Mesothelial cell of epicardium (in vitro differentiated cells): ENCODE data around the gene SUN2. TPM values are rescaled to one million over a fixed set of nuclear protein-coding genes. Genes with fewer than 3 reads are reported as not detected.
A peak's percentile ranks its signal among the peaks of the same experiment; 100 is the strongest.

Experiments
- DNase-seq, 2 experiments: peaks; one replicate each; pipeline ENCODE4 v3.0.0; 2021; ENCODE audit warnings: low spot score in 2 of 2; ENCODE audit not compliant: unreplicated experiment in 2 of 2
- H3K27ac Mint-ChIP-seq: 2 replicates; pipeline ENCODE4 v1.8.0; 2021; ENCODE audit warnings: mixed read lengths
- H3K27me3 Mint-ChIP-seq: 2 replicates; pipeline ENCODE4 v1.8.0; 2021; ENCODE audit warnings: low read depth, mixed read lengths
- H3K36me3 Mint-ChIP-seq: 2 replicates; pipeline ENCODE4 v1.8.0; 2021; ENCODE audit warnings: mixed read lengths
- H3K4me1 Mint-ChIP-seq: 2 replicates; pipeline ENCODE4 v1.8.0; 2021; ENCODE audit warnings: mixed read lengths
- H3K4me3 Mint-ChIP-seq: 2 replicates; pipeline ENCODE4 v1.8.0; 2021; ENCODE audit warnings: mild to moderate bottlenecking, moderate library complexity, mixed read lengths
- H3K9me3 Mint-ChIP-seq: 2 replicates; pipeline ENCODE4 v1.8.0; 2021; ENCODE audit warnings: mixed read lengths
- CTCF ChIP-seq: fragments of 200-600 bp; sonication (generic); IDR thresholded peaks from one replicate; pipeline ENCODE4 v1.5.0; 2021; ENCODE audit warnings: antibody characterized with exemption; ENCODE audit not compliant: unreplicated experiment
- total RNA-seq: library from RNA; stranded (reverse); gene quantifications from 3 replicates; pipeline ENCODE4 v1.2.1, GENCODE V29; 2021

SUN2 gene
- total RNA-seq, 1 donor from 2014 or later, result 61.2 TPM

- H3K4me3 Mint-ChIP-seq, result peak overlapping the region; percentile 89
- no peak for TF ChIP-seq CTCF
- peaks cover 37% of the 10 kb centered on the region for H3K4me1 Mint-ChIP-seq
- no peaks in the 10 kb centered on the region for H3K9me3 Mint-ChIP-seq
- H3K27ac Mint-ChIP-seq, result peak overlapping the region; percentile 93
- peaks cover 6% of the 10 kb centered on the region for H3K36me3 Mint-ChIP-seq
- no peaks in the 10 kb centered on the region for H3K27me3 Mint-ChIP-seq
- DNase-seq, result peak; percentile 51 to 67
Observed at GRCh38 chr22:38706101-38706900, 49.5 kb downstream of the SUN2 start.

GRCh38 chr22:38705235-38706100, 50.3 kb downstream of the SUN2 start, which contains the start of gene GTPBP1:
Gene GTPBP1 (plus strand): TSS chr22:38705944. CDS start chr22:38705956, 12 bp downstream.
- Mint-ChIP-seq H3K27me3 (no peaks in the 10 kb centered on the region), H3K36me3 (peaks cover 2% of the 10 kb centered on the region), H3K27ac (peak within 1 kb of the TSS; percentile 99), H3K4me3 (peak within 1 kb of the TSS; percentile 89), H3K9me3 (no peaks in the 10 kb centered on the region), H3K4me1 (peaks cover 38% of the 10 kb centered on the region)
- DNase-seq, result peak; percentile 95 to 96
- TF ChIP-seq CTCF, result no peak

GRCh38 chr22:38704654-38705234, 51.1 kb downstream of the SUN2 start:
- TF ChIP-seq CTCF, result no peak
- Mint-ChIP-seq H3K27ac (peak overlapping the region; percentile 99), H3K27me3 (no peaks in the 10 kb centered on the region), H3K36me3 (peaks cover 2% of the 10 kb centered on the region), H3K4me3 (peak overlapping the region; percentile 80), H3K9me3 (no peaks in the 10 kb centered on the region), H3K4me1 (peaks cover 42% of the 10 kb centered on the region)
- no peak for DNase-seq

- H3K36me3 Mint-ChIP-seq, result peaks cover 2% of the 10 kb centered on the region
- peak within 1 kb of the TSS; percentile 100 for H3K27ac Mint-ChIP-seq
- no peak for TF ChIP-seq CTCF
- H3K4me1 Mint-ChIP-seq, result peaks cover 56% of the 10 kb centered on the region
- H3K4me3 Mint-ChIP-seq, result peak within 1 kb of the TSS; percentile 98
- no peaks in the 10 kb centered on the region for H3K9me3 Mint-ChIP-seq
- DNase-seq, result peak; percentile 94 to 99
- no peaks in the 10 kb centered on the region for H3K27me3 Mint-ChIP-seq
Observed at GRCh38 chr22:38700789-38701628, 54.8 kb downstream of the SUN2 start, which contains the start of gene JOSD1. Gene JOSD1 (minus strand): TSS chr22:38700943. CDS start chr22:38699987, 956 bp downstream.
